ENCODE measurements around the gene C3orf20. TPM values are rescaled to one million over a fixed set of nuclear protein-coding genes. Genes with fewer than 3 reads are reported as not detected.

C3orf20 gene
- polyA plus RNA-seq (ENCODE audit: insufficient read length in 4 of 4): under 1 TPM; 0.09 to 0.30 (median 0.25) TPM

- no peak for DNase-seq (ENCODE audit: low read depth in 4 of 4, low spot score in 3 of 4)
Observed at GRCh38 chr3:14674841-14675240, at the start of gene C3orf20. Gene C3orf20 (plus strand): TSS chr3:14675141. CDS start chr3:14682714, 7,573 bp downstream.

GRCh38 chr3:14625443-14625842 is 49.5 kb upstream of the C3orf20 start:
- DNase-seq (ENCODE audit: low read depth in 4 of 4, low spot score in 3 of 4): no peak

DNA sequence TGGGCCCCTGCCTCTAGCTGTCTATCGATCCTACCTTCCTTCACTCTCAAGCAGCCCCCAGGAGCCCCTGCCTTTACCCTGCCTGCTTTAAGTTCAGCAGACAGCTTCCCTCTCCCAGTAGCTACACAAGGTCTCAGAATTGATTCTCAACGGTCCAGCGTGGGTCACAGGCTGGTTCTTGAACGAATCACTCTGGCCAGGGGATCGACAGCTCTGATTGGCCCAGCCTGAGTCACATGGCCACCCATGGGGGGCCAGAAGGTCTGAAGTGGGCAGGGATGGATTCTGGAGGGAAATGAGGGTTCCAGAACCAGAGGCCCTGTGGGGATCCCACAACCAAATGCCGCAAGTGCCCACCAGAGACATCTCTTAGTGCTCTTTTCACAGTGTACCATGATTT is 47.1 kb upstream of the C3orf20 start:
- DNase-seq (ENCODE audit: low read depth in 4 of 4, low spot score in 3 of 4): no peak

GRCh38 chr3:14628406-14628805 is 46.5 kb upstream of the C3orf20 start:
- DNase-seq (ENCODE audit: low read depth in 4 of 4, low spot score in 3 of 4): no peak

GRCh38 chr3:14630404-14631100 is 44.4 kb upstream of the C3orf20 start:
- DNase-seq (ENCODE audit: low read depth in 4 of 4, low spot score in 3 of 4): no peak

- DNase-seq (ENCODE audit: low read depth in 4 of 4, low spot score in 3 of 4): no peak
Observed at GRCh38 chr3:14631101-14631497, 43.8 kb upstream of the C3orf20 start.

DNA sequence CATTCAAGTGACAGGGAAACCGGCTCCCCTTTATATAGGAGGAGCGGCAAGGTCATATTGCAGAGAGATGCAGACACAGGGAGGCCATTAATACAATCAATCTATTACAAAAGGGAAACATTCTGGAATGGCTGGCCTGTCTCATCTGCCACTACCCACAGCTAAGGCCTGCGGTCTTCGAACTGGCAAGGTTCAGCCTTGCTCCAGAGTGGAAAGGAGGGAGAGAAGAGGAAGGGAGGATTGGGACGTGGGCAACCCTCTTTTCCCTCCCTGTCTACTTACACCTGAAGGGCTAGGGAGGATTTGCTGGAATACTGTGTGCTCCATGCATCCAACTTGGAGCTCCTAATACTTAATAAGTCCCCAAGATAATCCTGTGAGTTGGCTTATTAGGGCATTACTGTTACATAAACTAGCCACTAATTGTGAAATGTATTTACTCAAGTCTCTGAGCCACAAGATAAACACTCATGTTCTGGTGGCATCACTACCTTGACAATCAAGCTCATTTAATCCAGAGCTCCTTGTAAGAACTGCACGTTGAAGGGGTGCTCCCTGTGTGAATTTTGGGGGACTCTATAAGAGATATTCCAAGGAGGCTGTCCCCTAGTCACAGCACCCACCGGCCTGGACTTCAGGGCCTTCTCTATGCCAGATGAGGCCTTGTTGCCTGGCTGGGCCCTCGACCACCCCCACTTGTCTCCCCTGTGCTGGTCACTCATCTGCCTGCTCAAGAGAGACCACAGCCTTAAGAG is 43.1 kb upstream of the C3orf20 start:
- DNase-seq (ENCODE audit: low read depth in 4 of 4, low spot score in 3 of 4): no peak

DNA sequence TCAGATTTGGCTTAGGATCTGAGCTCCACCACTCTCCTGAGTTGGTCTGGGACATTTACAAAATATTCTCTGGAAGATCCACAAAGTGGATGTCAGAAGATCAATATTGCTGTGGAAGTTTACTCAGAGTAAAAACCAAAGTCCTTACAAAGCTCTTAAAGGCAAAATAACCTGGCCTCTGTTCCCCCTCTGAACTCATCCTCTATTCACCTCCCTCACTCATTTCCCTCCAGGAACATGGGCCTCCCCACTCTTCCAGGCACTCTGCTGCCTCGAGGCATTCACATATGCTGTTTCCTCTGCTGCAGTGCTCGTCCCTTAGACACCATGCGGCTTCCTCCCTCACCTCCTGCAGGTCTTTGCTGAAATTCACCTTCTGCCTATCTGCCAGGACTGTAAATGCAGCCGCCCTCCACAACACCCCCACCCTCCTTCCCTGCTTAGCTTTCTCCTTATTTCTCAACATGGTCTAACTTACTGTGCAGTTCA is 42.5 kb upstream of the C3orf20 start:
- no peak for DNase-seq (ENCODE audit: low read depth in 4 of 4, low spot score in 3 of 4)

DNA sequence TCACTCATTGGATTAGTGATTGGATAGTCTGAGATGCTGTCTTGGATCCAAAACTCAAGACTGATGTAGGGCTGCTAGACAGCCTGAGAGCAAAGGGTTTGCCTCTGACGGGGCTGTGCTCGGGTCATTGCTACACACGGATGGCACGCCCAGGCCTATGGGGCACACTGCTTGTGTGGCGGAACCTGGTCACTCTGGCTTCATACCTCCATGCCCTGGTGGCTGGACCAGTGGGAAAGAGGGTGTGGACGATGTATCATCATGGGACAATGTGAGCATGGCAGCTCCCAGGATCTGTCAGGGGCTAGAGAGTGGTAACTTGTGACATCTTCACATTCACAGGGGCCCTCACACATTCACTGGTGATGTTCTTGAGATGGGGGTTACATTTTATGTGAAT is 41.5 kb upstream of the C3orf20 start:
- no peak for DNase-seq (ENCODE audit: low read depth in 4 of 4, low spot score in 3 of 4)

- peak in 1 of 4 donors; percentile 31 for DNase-seq (ENCODE audit: low read depth in 4 of 4, low spot score in 3 of 4)
Observed at GRCh38 chr3:14633819-14634424, 41.0 kb upstream of the C3orf20 start.

DNA sequence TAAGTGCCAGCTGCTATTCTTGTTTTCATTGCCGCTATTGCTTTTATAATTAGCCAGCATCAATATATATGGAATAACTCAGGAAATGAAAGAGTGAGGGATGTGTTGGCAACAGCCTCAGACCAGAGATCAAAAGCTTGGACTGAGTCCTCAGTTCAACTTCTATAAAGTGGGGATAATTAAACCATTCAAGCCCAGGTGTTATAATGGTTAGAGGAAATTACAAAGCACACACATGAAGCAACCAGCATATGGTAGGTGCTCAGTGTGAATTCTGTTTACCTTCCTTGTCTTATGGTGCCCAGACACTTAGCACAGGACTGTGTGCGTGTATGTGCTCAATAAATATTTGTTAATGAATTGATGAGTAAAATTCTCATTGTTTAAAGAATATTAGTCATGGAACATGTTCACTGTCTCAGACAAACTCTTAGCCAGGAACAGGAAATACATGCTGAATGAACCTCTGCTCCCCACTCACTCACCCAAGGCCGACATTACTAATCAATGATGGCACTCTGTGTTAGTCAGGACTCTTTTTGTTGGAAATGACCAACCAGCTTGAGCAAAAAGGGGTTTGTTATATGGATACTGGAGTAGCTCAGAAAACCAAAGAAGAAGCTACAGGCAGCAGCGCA is 40.1 kb upstream of the C3orf20 start:
- DNase-seq (ENCODE audit: low read depth in 4 of 4, low spot score in 3 of 4): no peak

- no peak for DNase-seq (ENCODE audit: low read depth in 4 of 4, low spot score in 3 of 4)
Observed at GRCh38 chr3:14636496-14637087, 38.3 kb upstream of the C3orf20 start.

DNA sequence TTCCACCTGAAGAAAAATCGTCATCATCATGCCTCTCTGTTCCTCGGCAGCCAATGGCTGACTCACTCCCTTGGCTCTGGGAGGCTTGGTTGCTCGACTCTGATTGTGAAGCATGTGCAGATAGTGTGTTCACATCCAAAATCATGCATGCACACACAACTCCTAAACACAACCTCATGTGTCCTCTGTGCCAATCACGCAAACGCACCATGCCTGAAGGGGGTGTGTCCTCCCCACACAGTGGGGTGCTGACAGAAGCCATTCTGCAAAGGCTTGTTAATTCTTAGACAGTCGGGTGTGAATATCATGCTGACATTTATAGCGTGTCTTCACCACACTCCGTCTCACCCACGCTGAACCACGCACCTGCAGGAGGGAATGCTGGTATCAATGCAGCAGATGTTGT is 34.8 kb upstream of the C3orf20 start:
- DNase-seq (ENCODE audit: low read depth in 4 of 4, low spot score in 3 of 4): no peak

GRCh38 chr3:14640734-14641133 is 34.2 kb upstream of the C3orf20 start:
- no peak for DNase-seq (ENCODE audit: low read depth in 4 of 4, low spot score in 3 of 4)

DNA sequence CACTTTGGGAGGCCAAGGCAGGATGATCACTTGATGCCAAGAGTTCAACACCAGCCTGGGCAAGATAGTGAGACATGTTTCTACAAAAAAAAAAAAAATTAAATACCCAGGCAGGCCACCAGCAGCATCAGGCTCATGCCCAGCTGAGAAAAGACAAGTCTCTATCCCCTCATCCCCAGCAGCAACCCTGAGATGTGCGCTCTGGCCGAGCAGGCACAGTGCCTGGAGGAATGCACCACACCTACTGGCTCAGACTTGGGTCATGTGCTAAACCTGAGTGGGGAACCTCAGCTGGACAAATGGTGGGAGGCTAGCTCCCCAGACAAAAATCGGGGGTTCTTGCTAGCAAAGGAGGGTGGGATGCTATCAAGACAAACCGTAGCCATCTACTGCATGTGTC is 33.6 kb upstream of the C3orf20 start:
- no peak for DNase-seq (ENCODE audit: low read depth in 4 of 4, low spot score in 3 of 4)

- DNase-seq (ENCODE audit: low read depth in 4 of 4, low spot score in 3 of 4): no peak
Observed at GRCh38 chr3:14645453-14645852, 29.5 kb upstream of the C3orf20 start.

DNA sequence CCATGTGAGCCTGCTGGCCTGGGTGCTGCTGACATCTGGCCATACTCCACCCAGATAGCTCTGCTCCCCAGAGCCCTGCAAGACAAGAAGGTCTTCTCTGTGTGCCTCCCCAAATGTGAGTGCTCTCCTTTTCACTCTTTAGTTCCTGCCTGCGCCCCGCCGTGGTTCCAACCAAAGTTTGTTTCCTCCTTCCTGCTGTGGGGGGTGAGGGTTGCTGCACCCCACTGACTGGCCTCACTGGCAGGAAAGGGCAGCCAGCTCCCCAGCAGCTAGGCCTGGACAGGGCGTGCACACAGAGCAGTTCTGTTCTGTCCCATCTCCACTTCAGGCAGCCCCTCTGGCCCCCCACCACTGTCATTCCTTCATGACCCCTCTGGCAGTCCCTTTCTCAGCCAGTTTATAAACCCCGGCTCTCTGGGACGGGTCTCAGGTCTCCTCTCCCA is 28.8 kb upstream of the C3orf20 start:
- no peak for DNase-seq (ENCODE audit: low read depth in 4 of 4, low spot score in 3 of 4)

GRCh38 chr3:14646589-14647413 is 28.1 kb upstream of the C3orf20 start:
- DNase-seq (ENCODE audit: low read depth in 4 of 4, low spot score in 3 of 4): no peak

Measured in right renal pelvis (tissue), 4 donors.